CD14-positive monocyte (primary cell): Measurements from ENCODE around the gene BCO1. TPM values are rescaled to one million over a fixed set of nuclear protein-coding genes. Genes with fewer than 3 reads are reported as not detected.

Experiments
- DNase-seq, 3 donors: peaks; one replicate each; pipeline ENCODE4 v3.0.0-alpha.2; 2011 to 2022
- H2AFZ ChIP-seq: 2 replicates; pipeline ENCODE4 v1.6.0; 2012; ENCODE audit warnings: mild to moderate bottlenecking, low read depth, low read length, inconsistent platforms; ENCODE audit not compliant: insufficient read depth, poor library complexity, severe bottlenecking
- H3K27ac ChIP-seq, 2 donors: 1 replicate in 1 of 2; 2 replicates in 1 of 2; pipeline ENCODE4 v1.5.1; 2012 to 2013; ENCODE audit warnings: low read length in 2 of 2, control low read depth in 1 of 2, inconsistent platforms in 1 of 2, low read depth in 1 of 2, mild to moderate bottlenecking in 1 of 2
- H3K27me3 ChIP-seq, 2 donors: one replicate each; pipeline versions ENCODE4 v1.6.0 to v1.6.1; 2011 to 2013; ENCODE audit warnings: low read length in 2 of 2; ENCODE audit not compliant: control insufficient read depth in 2 of 2, insufficient read depth in 2 of 2
- H3K36me3 ChIP-seq, 2 donors: replicated peaks in 1 of 2; 1 replicate in 1 of 2; 2 replicates in 1 of 2; pipeline versions ENCODE4 v1.5.1 to v1.6.1; 2012 to 2013; ENCODE audit warnings: low read length in 2 of 2, control low read depth in 1 of 2, inconsistent platforms in 1 of 2, mild to moderate bottlenecking in 1 of 2; ENCODE audit not compliant: insufficient read depth in 2 of 2, control insufficient read depth in 1 of 2
- H3K4me1 ChIP-seq, 2 donors: 1 replicate in 1 of 2; 2 replicates in 1 of 2; pipeline versions ENCODE4 v1.5.1 to v1.6.1; 2012 to 2013; ENCODE audit warnings: low read length in 2 of 2, control low read depth in 1 of 2, inconsistent platforms in 1 of 2, mild to moderate bottlenecking in 1 of 2, moderate library complexity in 1 of 2; ENCODE audit not compliant: insufficient read depth in 2 of 2, control insufficient read depth in 1 of 2
- H3K4me2 ChIP-seq: replicated peaks from 2 replicates; pipeline ENCODE3; 2012; ENCODE audit warnings: low read length, moderate library complexity, mild to moderate bottlenecking; ENCODE audit not compliant: poor library complexity, severe bottlenecking; ENCODE audit errors: extremely low read depth
- H3K4me3 ChIP-seq, 3 experiments: fragments of 200-600 bp in 1 of 3; sonication (generic) in 1 of 3; replicated peaks in 1 of 3; 1 replicate in 2 of 3; 2 replicates in 1 of 3; pipeline ENCODE4 v1.5.1; 2011 to 2013; ENCODE audit warnings: low read length in 3 of 3, mild to moderate bottlenecking in 3 of 3, control low read depth in 2 of 3, low read depth in 2 of 3, inconsistent platforms in 1 of 3, moderate library complexity in 1 of 3
- H3K79me2 ChIP-seq: 2 replicates; pipeline ENCODE4 v1.6.0; 2012; ENCODE audit warnings: mild to moderate bottlenecking, control low read depth, inconsistent platforms, low read length, moderate library complexity; ENCODE audit not compliant: insufficient read depth
- H3K9ac ChIP-seq: 2 replicates; pipeline ENCODE4 v1.6.0; 2017; ENCODE audit warnings: low read length, mild to moderate bottlenecking; ENCODE audit not compliant: insufficient read depth, poor library complexity, severe bottlenecking
- H3K9me3 ChIP-seq, 2 donors: replicated peaks in 1 of 2; 1 replicate in 1 of 2; 2 replicates in 1 of 2; pipeline versions ENCODE4 v1.5.1 to v1.6.1; 2012 to 2013; ENCODE audit warnings: low read length in 2 of 2, control low read depth in 1 of 2; ENCODE audit not compliant: control insufficient read depth in 1 of 2, insufficient read depth in 1 of 2
- H4K20me1 ChIP-seq: 2 replicates; pipeline ENCODE4 v1.6.0; 2012; ENCODE audit warnings: mild to moderate bottlenecking, low read length, control low read depth, moderate library complexity; ENCODE audit not compliant: insufficient read depth
- H3K27ac Mint-ChIP-seq, 7 donors: one replicate each; pipeline ENCODE4 v1.8.0; 2020; ENCODE audit warnings: mild to moderate bottlenecking in 7 of 7, mixed read lengths in 7 of 7, moderate library complexity in 6 of 7, inconsistent platforms in 2 of 7
- H3K27me3 Mint-ChIP-seq, 3 donors: one replicate each; pipeline ENCODE4 v1.8.0; 2021 to 2022; ENCODE audit warnings: low read depth in 3 of 3, mild to moderate bottlenecking in 3 of 3, mixed read lengths in 3 of 3, moderate library complexity in 3 of 3, inconsistent platforms in 1 of 3
- H3K36me3 Mint-ChIP-seq, 2 donors: one replicate each; pipeline ENCODE4 v1.8.0; 2020; ENCODE audit warnings: mixed read lengths in 2 of 2, inconsistent platforms in 1 of 2, mild to moderate bottlenecking in 1 of 2
- H3K4me1 Mint-ChIP-seq: one replicate; pipeline ENCODE4 v1.8.0; 2020; ENCODE audit warnings: mild to moderate bottlenecking, mixed read lengths
- H3K4me3 Mint-ChIP-seq, 2 donors: one replicate each; pipeline ENCODE4 v1.8.0; 2020; ENCODE audit warnings: mild to moderate bottlenecking in 2 of 2, mixed read lengths in 2 of 2, moderate library complexity in 1 of 2
- H3K9me3 Mint-ChIP-seq, 7 donors: one replicate each; pipeline ENCODE4 v1.8.0; 2020 to 2022; ENCODE audit warnings: mixed read lengths in 7 of 7, mild to moderate bottlenecking in 6 of 7, moderate library complexity in 6 of 7, inconsistent platforms in 2 of 7
- CTCF ChIP-seq: fragments of 200-600 bp; IDR thresholded peaks from one replicate; pipeline ENCODE4 v1.8.0; 2022; ENCODE audit warnings: antibody characterized with exemption, mild to moderate bottlenecking
- WGBS: methylation state at CpG from one replicate; pipeline ENCODE4 v1.1.5; 2013; ENCODE audit warnings: missing lambda C conversion rate; ENCODE audit not compliant: insufficient coverage; 5-methylcytosine and 5-hydroxymethylcytosine counted together
- intact Hi-C, 2 donors: fragments of 100-400 bp; cut with micrococcal nuclease; formaldehyde crosslinking; loops; one replicate each; pipeline versions ENCODE4 v1.15.0 to v1.15.1; 2023
- polyA plus RNA-seq, 3 donors: library from polyadenylated mRNA; depleted of rRNA in 1 of 3; unstranded in 2 of 3; stranded (reverse) in 1 of 3; fragments of 300-500 nt in 2 of 3; fragments of >200 nt in 1 of 3; fragmentation: Illumina TruSeq in 2 of 3; gene quantifications; 1 replicate in 2 of 3; 2 replicates in 1 of 3; pipeline ENCODE4 v1.2.3, GENCODE V29; 2012 to 2021

The BCO1 gene
- polyA plus RNA-seq, 3 donors: not detected

GRCh38 chr16:81278526-81278925 lies 40.0 kb downstream of the BCO1 start:
- no peaks in the 10 kb centered on the region for H3K4me1 ChIP-seq
- H3K27me3 ChIP-seq: no peaks in the 10 kb centered on the region
- Mint-ChIP-seq H3K4me3 (no peak overlapping the region), H3K27ac (peak overlapping the region in 1 of 7 donors; percentile 27), H3K4me1 (peaks cover 3% of the 10 kb centered on the region), H3K27me3 (peaks cover 2 to 4% (median 4%) of the 10 kb centered on the region in 3 donors), H3K9me3 (no peaks in the 10 kb centered on the region), H3K36me3 (no peaks in the 10 kb centered on the region)
- H3K36me3 ChIP-seq: no peaks in the 10 kb centered on the region
- H3K4me2 ChIP-seq: no peak overlapping the region
- no peaks in the 10 kb centered on the region for H3K9me3 ChIP-seq
- intact Hi-C loops: no loop called here
- H3K9ac ChIP-seq: no peak overlapping the region
- no peaks in the 10 kb centered on the region for H4K20me1 ChIP-seq
- H3K27ac ChIP-seq: no peak overlapping the region
- H3K79me2 ChIP-seq: no peaks in the 10 kb centered on the region
- no peak for DNase-seq
- no peak for TF ChIP-seq CTCF
- no peak overlapping the region for H3K4me3 ChIP-seq
- 100% methylated on average over 1 of the region's 4 CpGs for WGBS
- no peak overlapping the region for H2AFZ ChIP-seq

GRCh38 chr16:81279392-81279791 lies 40.9 kb downstream of the BCO1 start:
- Mint-ChIP-seq H3K27ac (no peak overlapping the region), H3K36me3 (no peaks in the 10 kb centered on the region), H3K27me3 (peaks cover 2 to 6% (median 4%) of the 10 kb centered on the region in 3 donors), H3K4me3 (no peak overlapping the region), H3K4me1 (peaks cover 3% of the 10 kb centered on the region), H3K9me3 (no peaks in the 10 kb centered on the region)
- Histone ChIP-seq H3K9me3 (no peaks in the 10 kb centered on the region), H3K36me3 (no peaks in the 10 kb centered on the region), H2AFZ (no peak overlapping the region), H3K4me1 (no peaks in the 10 kb centered on the region), H3K4me2 (no peak overlapping the region), H3K4me3 (no peak overlapping the region), H3K27ac (no peak overlapping the region), H3K9ac (no peak overlapping the region), H3K79me2 (no peaks in the 10 kb centered on the region), H4K20me1 (no peaks in the 10 kb centered on the region), H3K27me3 (no peaks in the 10 kb centered on the region)
- DNase-seq: peak in 2 of 3 donors; percentile 5 to 15
- no CpG with 5 or more reads among the region's 4 CpGs for WGBS
- TF ChIP-seq CTCF: no peak
- intact Hi-C loops: no loop called here
